Uterus (tissue), 4 donors: ENCODE results near the gene NOX3. TPM values are rescaled to one million over a fixed set of nuclear protein-coding genes. Genes with fewer than 3 reads are reported as not detected.

Experiments
- DNase-seq, 2 donors: peaks; one replicate each; pipeline ENCODE4 v3.0.0-alpha.2; 2019 to 2020
- H3K27ac ChIP-seq, 2 donors: fragments of 200-600 bp; sonication (generic); 1 replicate in 1 of 2; 2 replicates in 1 of 2; pipeline ENCODE4 v1.5.1; 2016 to 2018
- H3K27me3 ChIP-seq, 2 donors: fragments of 200-600 bp; sonication (generic); one replicate each; pipeline ENCODE4 v1.5.1; 2018 to 2019; ENCODE audit warnings: control low read depth in 1 of 2
- H3K36me3 ChIP-seq, 2 donors: fragments of 200-600 bp; sonication (generic); one replicate each; pipeline ENCODE4 v1.5.1; 2019; ENCODE audit warnings: control low read depth in 1 of 2
- H3K4me1 ChIP-seq, 2 donors: fragments of 200-600 bp; sonication (generic); one replicate each; pipeline ENCODE4 v1.5.1; 2018 to 2019; ENCODE audit warnings: control low read depth in 1 of 2
- H3K4me3 ChIP-seq, 2 donors: fragments of 200-600 bp; sonication (generic); 1 replicate in 1 of 2; 2 replicates in 1 of 2; pipeline ENCODE4 v1.5.1; 2018 to 2019; ENCODE audit warnings: mild to moderate bottlenecking in 1 of 2
- H3K9me3 ChIP-seq, 2 donors: fragments of 200-600 bp; sonication (generic); one replicate each; pipeline ENCODE4 v1.5.1; 2019; ENCODE audit warnings: control low read depth in 1 of 2
- POLR2A ChIP-seq, 2 donors: fragments of 450-650 bp; IDR thresholded peaks; one replicate each; pipeline ENCODE4 v1.6.1; 2016; ENCODE audit warnings: antibody characterized with exemption in 2 of 2, mild to moderate bottlenecking in 1 of 2, moderate library complexity in 1 of 2
- intact Hi-C: fragments of 100-400 bp; cut with DNase I; formaldehyde crosslinking; loops from one replicate; pipeline ENCODE4 v1.15.1; 2023; ENCODE audit warnings: low total_unique reads
- total RNA-seq, 4 donors: library from RNA; depleted of rRNA in 3 of 4; stranded (reverse); fragments of >200 nt in 3 of 4; gene quantifications; one replicate each; pipeline versions ENCODE4 v1.1.0 to v1.2.4, GENCODE V29; 2014 to 2023
- TF ChIP-seq, protein P1 (sequence below), 4 experiments: fragments of 200-600 bp in 2 of 4; fragments of 450-650 bp in 2 of 4; sonication (generic) in 2 of 4; IDR thresholded peaks; one replicate each; pipeline ENCODE4 v1.5.1; 2016 to 2019; ENCODE audit warnings: antibody characterized with exemption in 4 of 4, mild to moderate bottlenecking in 2 of 4, moderate library complexity in 1 of 4
- donor health status: DM: yes; HTN: yes; CAD: no.

The NOX3 gene
- total RNA-seq, 4 donors from 2014 or later = not detected

DNA sequence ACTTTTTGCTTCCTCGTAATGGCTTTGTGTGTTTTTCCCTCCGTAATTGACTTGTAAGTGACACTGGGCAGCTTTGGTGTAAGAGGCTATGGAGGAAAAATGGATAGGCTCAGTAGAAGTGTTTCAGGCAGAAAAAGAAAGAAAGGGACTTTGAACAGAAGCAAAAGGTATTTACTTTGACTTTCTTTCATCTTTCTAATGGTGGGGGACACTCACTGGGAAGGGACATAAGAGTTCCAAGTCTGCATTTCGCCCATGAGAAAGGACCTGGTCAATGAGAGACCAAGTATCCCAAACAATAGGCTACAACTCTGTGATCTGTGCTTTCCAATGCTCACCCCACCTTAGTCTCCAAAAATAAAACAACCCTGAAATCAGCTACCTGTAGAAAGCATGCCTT, 41.6 kb downstream of the NOX3 start:
- no peak for TF ChIP-seq POLR2A (IDR thresholded peaks at IDR 0.05)
- TF ChIP-seq, protein P1, sequence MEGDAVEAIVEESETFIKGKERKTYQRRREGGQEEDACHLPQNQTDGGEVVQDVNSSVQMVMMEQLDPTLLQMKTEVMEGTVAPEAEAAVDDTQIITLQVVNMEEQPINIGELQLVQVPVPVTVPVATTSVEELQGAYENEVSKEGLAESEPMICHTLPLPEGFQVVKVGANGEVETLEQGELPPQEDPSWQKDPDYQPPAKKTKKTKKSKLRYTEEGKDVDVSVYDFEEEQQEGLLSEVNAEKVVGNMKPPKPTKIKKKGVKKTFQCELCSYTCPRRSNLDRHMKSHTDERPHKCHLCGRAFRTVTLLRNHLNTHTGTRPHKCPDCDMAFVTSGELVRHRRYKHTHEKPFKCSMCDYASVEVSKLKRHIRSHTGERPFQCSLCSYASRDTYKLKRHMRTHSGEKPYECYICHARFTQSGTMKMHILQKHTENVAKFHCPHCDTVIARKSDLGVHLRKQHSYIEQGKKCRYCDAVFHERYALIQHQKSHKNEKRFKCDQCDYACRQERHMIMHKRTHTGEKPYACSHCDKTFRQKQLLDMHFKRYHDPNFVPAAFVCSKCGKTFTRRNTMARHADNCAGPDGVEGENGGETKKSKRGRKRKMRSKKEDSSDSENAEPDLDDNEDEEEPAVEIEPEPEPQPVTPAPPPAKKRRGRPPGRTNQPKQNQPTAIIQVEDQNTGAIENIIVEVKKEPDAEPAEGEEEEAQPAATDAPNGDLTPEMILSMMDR (IDR thresholded peaks at IDR 0.05) = no peak
- no peak overlapping the region for H3K27ac ChIP-seq
- no peaks in the 10 kb centered on the region for H3K36me3 ChIP-seq
- peaks cover 0 to 2% of the 10 kb centered on the region in 2 donors for H3K4me1 ChIP-seq
- no peaks in the 10 kb centered on the region for H3K9me3 ChIP-seq
- intact Hi-C loops = no loop called here
- H3K27me3 ChIP-seq = no peaks in the 10 kb centered on the region
- no peak for DNase-seq
- no peak overlapping the region for H3K4me3 ChIP-seq

DNA sequence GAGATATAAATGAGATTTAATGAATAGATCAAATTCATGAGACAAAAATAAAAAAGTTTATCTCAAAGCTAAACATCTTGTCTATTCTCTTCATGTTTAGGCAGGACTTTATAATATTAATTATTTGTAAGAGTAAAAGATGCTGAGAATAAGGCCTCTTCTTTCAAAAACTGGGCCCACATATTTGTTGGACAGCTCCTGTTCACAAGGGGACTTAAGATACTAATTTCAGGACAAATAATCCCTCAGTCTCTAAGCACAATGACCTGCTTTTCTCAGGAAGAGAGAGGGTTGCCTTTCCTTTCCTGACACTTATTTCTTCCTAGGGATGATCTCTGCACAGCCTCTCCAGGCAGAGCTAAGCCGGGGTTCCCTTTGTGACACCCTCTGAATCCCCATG, 43.3 kb downstream of the NOX3 start:
- H3K27ac ChIP-seq = no peak overlapping the region
- no peak for DNase-seq

GRCh38 chr6:155411154-155412052, 44.2 kb downstream of the NOX3 start:
- TF ChIP-seq POLR2A (IDR thresholded peaks at IDR 0.05) = no peak
- TF ChIP-seq, protein P1 (IDR thresholded peaks at IDR 0.05) = no peak

More for the DNA sequence above, 43.3 kb downstream of the NOX3 start:
- TF ChIP-seq, protein P1 (IDR thresholded peaks at IDR 0.05) = no peak
- TF ChIP-seq POLR2A (IDR thresholded peaks at IDR 0.05) = no peak
- Histone ChIP-seq H3K4me3 (no peak overlapping the region), H3K27me3 (no peaks in the 10 kb centered on the region), H3K9me3 (no peaks in the 10 kb centered on the region), H3K4me1 (no peaks in the 10 kb centered on the region), H3K36me3 (no peaks in the 10 kb centered on the region)
- intact Hi-C loops = no loop called here

DNA sequence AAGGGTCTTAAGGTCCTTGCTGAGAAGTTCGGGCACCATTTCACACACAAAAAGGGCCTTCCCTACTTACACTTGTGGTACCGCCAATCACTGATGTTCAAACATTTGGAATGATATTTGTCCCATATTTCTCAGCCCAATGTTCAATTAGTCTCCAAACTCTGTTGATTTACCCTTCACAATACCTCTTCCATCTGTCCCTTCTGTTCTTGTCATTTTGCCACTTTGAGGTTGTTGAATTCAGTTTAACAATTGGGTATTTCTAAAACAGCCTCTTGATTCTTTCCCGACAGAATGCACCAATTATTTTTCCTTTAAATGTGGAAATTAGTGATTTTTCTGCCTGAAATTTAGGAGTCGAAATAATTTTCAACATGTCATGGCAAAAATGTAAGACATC, 46.2 kb downstream of the NOX3 start:
- H3K27me3 ChIP-seq = no peaks in the 10 kb centered on the region
- no peaks in the 10 kb centered on the region for H3K36me3 ChIP-seq
- DNase-seq = no peak
- intact Hi-C loops = no loop called here
- no peak overlapping the region for H3K27ac ChIP-seq
- no peak for TF ChIP-seq POLR2A (IDR thresholded peaks at IDR 0.05)
- TF ChIP-seq, protein P1 (IDR thresholded peaks at IDR 0.05) = no peak
- H3K9me3 ChIP-seq = no peaks in the 10 kb centered on the region
- H3K4me1 ChIP-seq = no peaks in the 10 kb centered on the region
- no peak overlapping the region for H3K4me3 ChIP-seq

More at GRCh38 chr6:155411154-155412052, 44.2 kb downstream of the NOX3 start:
- Histone ChIP-seq H3K4me3 (no peak overlapping the region), H3K9me3 (no peaks in the 10 kb centered on the region), H3K27me3 (no peaks in the 10 kb centered on the region), H3K36me3 (no peaks in the 10 kb centered on the region), H3K4me1 (no peaks in the 10 kb centered on the region), H3K27ac (no peak overlapping the region)
- no peak for DNase-seq
- intact Hi-C loops = no loop called here

GRCh38 chr6:155408981-155409380, 46.7 kb downstream of the NOX3 start:
- intact Hi-C loops = no loop called here
- H3K36me3 ChIP-seq = no peaks in the 10 kb centered on the region
- DNase-seq = no peak
- no peak overlapping the region for H3K4me3 ChIP-seq
- H3K9me3 ChIP-seq = no peaks in the 10 kb centered on the region
- H3K4me1 ChIP-seq = no peaks in the 10 kb centered on the region
- TF ChIP-seq, protein P1 (IDR thresholded peaks at IDR 0.05) = no peak
- no peak for TF ChIP-seq POLR2A (IDR thresholded peaks at IDR 0.05)
- no peaks in the 10 kb centered on the region for H3K27me3 ChIP-seq
- H3K27ac ChIP-seq = no peak overlapping the region
